Measurements from ENCODE around the gene CDK7. TPM values are rescaled to one million over a fixed set of nuclear protein-coding genes. Genes with fewer than 3 reads are reported as not detected.
A peak's percentile ranks its signal among the peaks of the same experiment; 100 is the strongest.

Gene CDK7
- total RNA-seq, 6 experiments from 2014 or later = 6.0 to 10.0 (median 8.1) TPM

GRCh38 chr5:69211200-69211599, 23.5 kb upstream of the CDK7 start:
- no peak overlapping the region for H3K27ac ChIP-seq
- WGBS (ENCODE audit: insufficient coverage, low coverage, low lambda C conversion rate, missing lambda C conversion rate) = 63% methylated on average over 1 of the region's 2 CpGs
- ATAC-seq = no peak
- no peak for DNase-seq
- H3K27me3 ChIP-seq = no peaks in the 10 kb centered on the region
- no peak for TF ChIP-seq POLR2A (IDR thresholded peaks at IDR 0.05)
- TF ChIP-seq, protein P1, sequence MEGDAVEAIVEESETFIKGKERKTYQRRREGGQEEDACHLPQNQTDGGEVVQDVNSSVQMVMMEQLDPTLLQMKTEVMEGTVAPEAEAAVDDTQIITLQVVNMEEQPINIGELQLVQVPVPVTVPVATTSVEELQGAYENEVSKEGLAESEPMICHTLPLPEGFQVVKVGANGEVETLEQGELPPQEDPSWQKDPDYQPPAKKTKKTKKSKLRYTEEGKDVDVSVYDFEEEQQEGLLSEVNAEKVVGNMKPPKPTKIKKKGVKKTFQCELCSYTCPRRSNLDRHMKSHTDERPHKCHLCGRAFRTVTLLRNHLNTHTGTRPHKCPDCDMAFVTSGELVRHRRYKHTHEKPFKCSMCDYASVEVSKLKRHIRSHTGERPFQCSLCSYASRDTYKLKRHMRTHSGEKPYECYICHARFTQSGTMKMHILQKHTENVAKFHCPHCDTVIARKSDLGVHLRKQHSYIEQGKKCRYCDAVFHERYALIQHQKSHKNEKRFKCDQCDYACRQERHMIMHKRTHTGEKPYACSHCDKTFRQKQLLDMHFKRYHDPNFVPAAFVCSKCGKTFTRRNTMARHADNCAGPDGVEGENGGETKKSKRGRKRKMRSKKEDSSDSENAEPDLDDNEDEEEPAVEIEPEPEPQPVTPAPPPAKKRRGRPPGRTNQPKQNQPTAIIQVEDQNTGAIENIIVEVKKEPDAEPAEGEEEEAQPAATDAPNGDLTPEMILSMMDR (IDR thresholded peaks at IDR 0.05) = no peak
- intact Hi-C loops (cut with DNase I) = no loop called here
- no peak overlapping the region for H3K4me3 ChIP-seq
- no peaks in the 10 kb centered on the region for H3K36me3 ChIP-seq
- peaks cover 0 to 4% (median 0%) of the 10 kb centered on the region in 4 donors for H3K4me1 ChIP-seq
- H3K9me3 ChIP-seq = no peaks in the 10 kb centered on the region

DNA sequence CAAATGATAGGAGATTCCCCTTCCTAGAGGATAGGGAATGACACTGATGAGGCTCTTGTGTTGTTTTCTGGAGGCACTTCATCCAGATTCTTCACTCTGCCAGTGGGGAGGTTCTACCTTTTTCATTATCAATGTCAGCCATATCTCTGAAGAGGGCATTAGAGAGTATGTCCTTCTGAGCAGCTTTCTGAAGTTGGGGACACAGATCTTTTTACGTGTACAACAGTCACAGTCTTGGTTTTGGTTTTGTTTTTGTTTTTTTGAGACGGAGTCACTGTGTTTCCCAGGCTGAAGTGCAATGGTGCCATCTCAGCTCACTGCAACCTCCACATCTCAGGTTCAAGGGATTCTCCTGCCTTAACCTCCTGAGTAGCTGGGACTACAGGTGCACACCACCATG, 22.7 kb upstream of the CDK7 start:
- no peak for TF ChIP-seq POLR2A (IDR thresholded peaks at IDR 0.05)
- TF ChIP-seq, protein P1 (IDR thresholded peaks at IDR 0.05) = no peak
- no peak for DNase-seq
- intact Hi-C loops (cut with DNase I) = no loop called here
- Histone ChIP-seq H3K27ac (no peak overlapping the region), H3K4me1 (peaks cover 0 to 2% (median 0%) of the 10 kb centered on the region in 4 donors), H3K4me3 (no peak overlapping the region), H3K27me3 (no peaks in the 10 kb centered on the region), H3K36me3 (no peaks in the 10 kb centered on the region), H3K9me3 (no peaks in the 10 kb centered on the region)
- ATAC-seq = no peak
- 69% methylated on average over 2 of the region's 2 CpGs for WGBS (ENCODE audit: insufficient coverage, low coverage, low lambda C conversion rate, missing lambda C conversion rate)

GRCh38 chr5:69213513-69214215, 21.0 kb upstream of the CDK7 start:
- no peaks in the 10 kb centered on the region for H3K36me3 ChIP-seq
- H3K4me3 ChIP-seq = no peak overlapping the region
- intact Hi-C loops (cut with DNase I) = no loop called here
- no peak overlapping the region for H3K27ac ChIP-seq
- TF ChIP-seq, protein P1 (IDR thresholded peaks at IDR 0.05) = no peak
- no peak for TF ChIP-seq POLR2A (IDR thresholded peaks at IDR 0.05)
- no peaks in the 10 kb centered on the region for H3K9me3 ChIP-seq
- no peaks in the 10 kb centered on the region for H3K27me3 ChIP-seq
- WGBS (ENCODE audit: insufficient coverage, low coverage, low lambda C conversion rate, missing lambda C conversion rate) = 96% methylated on average over 3 of the region's 4 CpGs
- DNase-seq = no peak
- ATAC-seq = peak in 1 of 4 donors; percentile 13
- peaks cover 0 to 5% (median 0%) of the 10 kb centered on the region in 4 donors for H3K4me1 ChIP-seq

DNA sequence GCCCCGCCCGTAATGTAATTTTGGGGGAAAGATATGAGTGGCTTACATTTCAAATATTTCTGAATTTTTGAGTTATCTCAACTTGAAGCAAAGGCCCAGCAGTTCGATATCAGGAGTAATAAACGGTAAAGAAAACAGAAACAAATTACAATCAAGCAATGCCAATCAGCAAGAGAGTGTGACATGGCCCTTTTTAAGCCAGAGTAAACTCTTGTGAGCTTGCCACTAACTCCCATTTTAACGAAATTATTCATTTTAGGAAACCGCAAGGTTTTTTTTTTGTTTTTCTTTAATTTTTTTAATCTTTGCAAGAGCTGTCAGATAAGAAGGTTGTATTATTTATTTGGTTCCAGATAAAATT, 17.6 kb upstream of the CDK7 start:
- Histone ChIP-seq H3K4me3 (peak overlapping the region; percentile 94 to 100 (median 98)), H3K4me1 (peaks cover 0 to 26% (median 0%) of the 10 kb centered on the region in 4 donors), H3K27ac (peak overlapping the region in 1 of 3 donors; percentile 99), H3K36me3 (no peaks in the 10 kb centered on the region), H3K9me3 (no peaks in the 10 kb centered on the region), H3K27me3 (no peaks in the 10 kb centered on the region)
- TF ChIP-seq POLR2A (IDR thresholded peaks at IDR 0.05) = no peak
- TF ChIP-seq, protein P1 (IDR thresholded peaks at IDR 0.05) = no peak
- WGBS (ENCODE audit: insufficient coverage, low coverage, low lambda C conversion rate, missing lambda C conversion rate) = 44% methylated on average over 6 of the region's 6 CpGs
- ATAC-seq (no peak), DNase-seq (no peak)
- intact Hi-C loops (cut with DNase I) = no loop called here
